HFFc6 (cell line): Measurements from ENCODE around the gene NT5C1B. TPM values are rescaled to one million over a fixed set of nuclear protein-coding genes. Genes with fewer than 3 reads are reported as not detected.

Experiments
- DNase-seq: peaks from one replicate; pipeline ENCODE4 v3.0.0-alpha.2; 2018
- H3K27ac Mint-ChIP-seq: 2 replicates; pipeline ENCODE4 v1.8.0; 2020; ENCODE audit warnings: mild to moderate bottlenecking, mixed read lengths
- H3K27me3 Mint-ChIP-seq: 2 replicates; pipeline ENCODE4 v1.8.0; 2021; ENCODE audit warnings: mild to moderate bottlenecking, moderate library complexity, mixed read lengths; ENCODE audit not compliant: insufficient read depth
- H3K36me3 Mint-ChIP-seq: 2 replicates; pipeline ENCODE4 v1.8.0; 2021; ENCODE audit warnings: low read depth, mixed read lengths
- H3K4me1 Mint-ChIP-seq: 2 replicates; pipeline ENCODE4 v1.8.0; 2020; ENCODE audit warnings: low read depth, mixed read lengths
- H3K4me3 Mint-ChIP-seq: 2 replicates; pipeline ENCODE4 v1.8.0; 2020; ENCODE audit warnings: mild to moderate bottlenecking, moderate library complexity, mixed read lengths
- H3K9me3 Mint-ChIP-seq: 2 replicates; pipeline ENCODE4 v1.8.0; 2020; ENCODE audit warnings: mild to moderate bottlenecking, mixed read lengths
- CTCF ChIP-seq: fragments of 200-600 bp; sonication (generic); IDR thresholded peaks from 2 replicates; pipeline ENCODE4 v1.5.0; 2021; ENCODE audit warnings: antibody characterized with exemption, mild to moderate bottlenecking
- total RNA-seq, 6 experiments: library from RNA; stranded (reverse); fragmentation: NEBNext Ultra II Directional; extraction: Animal tissue kit (Norgen Biotek cat#: 25700); gene quantifications; 2 replicates in 1 of 6; 3 replicates in 5 of 6; pipeline ENCODE4 v1.2.3, GENCODE V29; 2021

Gene NT5C1B
- total RNA-seq, 6 experiments from 2014 or later, result not detected

GRCh38 chr2:18584608-18584954 lies 4.8 kb downstream of the NT5C1B start:
- H3K4me1 Mint-ChIP-seq, result peaks cover 42% of the 10 kb centered on the region
- H3K4me3 Mint-ChIP-seq, result no peak overlapping the region
- TF ChIP-seq CTCF, result no peak
- DNase-seq, result no peak
- H3K9me3 Mint-ChIP-seq, result peaks cover 8% of the 10 kb centered on the region; the same call in 1 of the 2 replicates
- no peaks in the 10 kb centered on the region; the same call in 1 of the 2 replicates for H3K27me3 Mint-ChIP-seq
- peaks cover 26% of the 10 kb centered on the region for H3K36me3 Mint-ChIP-seq
- no peak overlapping the region for H3K27ac Mint-ChIP-seq

GRCh38 chr2:18583905-18584607 lies 5.3 kb downstream of the NT5C1B start:
- Mint-ChIP-seq H3K4me1 (peaks cover 37% of the 10 kb centered on the region), H3K36me3 (peaks cover 31% of the 10 kb centered on the region), H3K9me3 (peaks cover 13% of the 10 kb centered on the region), H3K4me3 (no peak overlapping the region), H3K27ac (no peak overlapping the region), H3K27me3 (no peaks in the 10 kb centered on the region; the same call in 1 of the 2 replicates)
- TF ChIP-seq CTCF, result no peak
- no peak for DNase-seq

GRCh38 chr2:18580606-18581005 lies 8.8 kb downstream of the NT5C1B start:
- H3K4me3 Mint-ChIP-seq, result no peak overlapping the region

GRCh38 chr2:18578033-18578432 lies 11.3 kb downstream of the NT5C1B start:
- DNase-seq, result peak; percentile 27

More at GRCh38 chr2:18580606-18581005, 8.8 kb downstream of the NT5C1B start:
- no peaks in the 10 kb centered on the region for H3K27me3 Mint-ChIP-seq
- H3K9me3 Mint-ChIP-seq, result peaks cover 14% of the 10 kb centered on the region
- H3K4me1 Mint-ChIP-seq, result peaks cover 24% of the 10 kb centered on the region
- peaks cover 35% of the 10 kb centered on the region for H3K36me3 Mint-ChIP-seq
- TF ChIP-seq CTCF, result no peak
- H3K27ac Mint-ChIP-seq, result no peak overlapping the region
- DNase-seq, result no peak

GRCh38 chr2:18566145-18566769 lies 23.1 kb downstream of the NT5C1B start:
- no peak overlapping the region for H3K4me3 Mint-ChIP-seq
- H3K27ac Mint-ChIP-seq, result no peak overlapping the region
- peaks cover 50% of the 10 kb centered on the region for H3K36me3 Mint-ChIP-seq
- H3K27me3 Mint-ChIP-seq, result no peaks in the 10 kb centered on the region; the same call in 1 of the 2 replicates
- TF ChIP-seq CTCF, result no peak
- peaks cover 4% of the 10 kb centered on the region for H3K4me1 Mint-ChIP-seq
- peaks cover 18% of the 10 kb centered on the region for H3K9me3 Mint-ChIP-seq
- no peak for DNase-seq

More at GRCh38 chr2:18578033-18578432, 11.3 kb downstream of the NT5C1B start:
- no peaks in the 10 kb centered on the region for H3K27me3 Mint-ChIP-seq
- no peak for TF ChIP-seq CTCF
- H3K27ac Mint-ChIP-seq, result no peak overlapping the region
- peaks cover 35% of the 10 kb centered on the region for H3K4me1 Mint-ChIP-seq
- H3K36me3 Mint-ChIP-seq, result peaks cover 23% of the 10 kb centered on the region
- H3K9me3 Mint-ChIP-seq, result peaks cover 14% of the 10 kb centered on the region
- peak overlapping the region; percentile 32 for H3K4me3 Mint-ChIP-seq
